WTC11 (cell line): ENCODE measurements around the gene CPT1A. TPM values are rescaled to one million over a fixed set of nuclear protein-coding genes. Genes with fewer than 3 reads are reported as not detected.

ENCODE experiments used
- ATAC-seq: fragments of 200-7000 bp; cut with Tn5 transposase; 2 replicates; pipeline ENCODE4 v1.10.0; 2021; ENCODE audit warnings: mild to moderate bottlenecking, moderate library complexity
- CTCF ChIA-PET: fragments of 300-600 bp; sonication (Branson Sonifier 250); formaldehyde crosslinking; loops from one replicate; lab custom pipeline; 2021; ENCODE audit warnings: antibody characterized with exemption; lab: Charles Lee
- POLR2A ChIA-PET: fragments of 350-600 bp; sonication (Branson Sonifier 250); formaldehyde crosslinking; loops from one replicate; lab custom pipeline; 2021; ENCODE audit warnings: antibody characterized with exemption; lab: Charles Lee
- DNase-seq: peaks from one replicate; pipeline ENCODE4 v3.0.0; 2021; ENCODE audit warnings: low spot score
- H3K27ac Mint-ChIP-seq: 2 replicates; pipeline ENCODE4 v1.8.0; 2021; ENCODE audit warnings: mixed read lengths
- H3K27me3 Mint-ChIP-seq: 2 replicates; pipeline ENCODE4 v1.8.0; 2021; ENCODE audit warnings: low read depth, mild to moderate bottlenecking, moderate library complexity, mixed read lengths
- H3K36me3 Mint-ChIP-seq: 2 replicates; pipeline ENCODE4 v1.8.0; 2021; ENCODE audit warnings: mixed read lengths
- H3K4me1 Mint-ChIP-seq: 2 replicates; pipeline ENCODE4 v1.8.0; 2022; ENCODE audit warnings: mixed read lengths
- H3K4me3 Mint-ChIP-seq: 2 replicates; pipeline ENCODE4 v1.8.0; 2021; ENCODE audit warnings: mild to moderate bottlenecking, moderate library complexity, mixed read lengths
- H3K9me3 Mint-ChIP-seq: 2 replicates; pipeline ENCODE4 v1.8.0; 2021; ENCODE audit warnings: mixed read lengths
- NFATC4 ChIP-seq: fragments of 250-450 bp; sonication (Bioruptor Pico); IDR thresholded peaks from 2 replicates; pipeline ENCODE4 v1.9.0; 2021; ENCODE audit warnings: mild to moderate bottlenecking
- SMAD3 ChIP-seq: sonication (generic); formaldehyde crosslinking; IDR thresholded peaks from 2 replicates; pipeline ENCODE4 v1.8.0; 2022; ENCODE audit warnings: missing genetic modification reagents, mild to moderate bottlenecking, borderline replicate concordance
- SOX15 ChIP-seq: fragments of 250-450 bp; sonication (Bioruptor Pico); IDR thresholded peaks from 2 replicates; pipeline ENCODE4 v1.9.0; 2021; ENCODE audit warnings: mild to moderate bottlenecking
- ZNF219 ChIP-seq: sonication (generic); formaldehyde crosslinking; IDR thresholded peaks from 2 replicates; pipeline ENCODE4 v1.8.0; 2023; ENCODE audit warnings: missing genetic modification reagents, mild to moderate bottlenecking, borderline replicate concordance
- ZNF317 ChIP-seq: sonication (generic); formaldehyde crosslinking; IDR thresholded peaks from 2 replicates; pipeline ENCODE4 v1.8.1; 2023; ENCODE audit warnings: low read depth, mild to moderate bottlenecking, moderate library complexity, missing genetic modification reagents, borderline replicate concordance
- ZNF423 ChIP-seq: fragments of 250-450 bp; sonication (Bioruptor Pico); IDR thresholded peaks from 2 replicates; pipeline ENCODE4 v2.1.2; 2022; ENCODE audit warnings: mild to moderate bottlenecking, moderate library complexity
- total RNA-seq: library from RNA; stranded (reverse); gene quantifications from 3 replicates; pipeline ENCODE4 v1.2.3, GENCODE V29; 2021
- TF ChIP-seq, protein P1 (sequence below): fragments of 250-450 bp; sonication (Bioruptor Pico); conservative IDR thresholded peaks from 2 replicates; pipeline ENCODE4 v1.9.0; 2021; ENCODE audit warnings: mild to moderate bottlenecking
- TF ChIP-seq, protein P2 (sequence below): sonication (generic); formaldehyde crosslinking; conservative IDR thresholded peaks from 2 replicates; pipeline ENCODE4 v1.8.1; 2022; ENCODE audit warnings: mild to moderate bottlenecking, missing genetic modification reagents
- TF ChIP-seq, protein P3 (sequence below): sonication (generic); formaldehyde crosslinking; IDR thresholded peaks from 2 replicates; pipeline ENCODE4 v1.8.0; 2023; ENCODE audit warnings: mild to moderate bottlenecking, missing genetic modification reagents
- TF ChIP-seq, protein P4 (sequence below): fragments of 250-450 bp; sonication (Bioruptor Pico); IDR thresholded peaks from 2 replicates; pipeline ENCODE4 v1.9.0; 2021; ENCODE audit warnings: mild to moderate bottlenecking, borderline replicate concordance
- TF ChIP-seq, protein P5 (sequence below): fragments of 250-450 bp; sonication (Bioruptor Pico); IDR thresholded peaks from 2 replicates; pipeline ENCODE4 v1.9.0; 2021; ENCODE audit warnings: mild to moderate bottlenecking
- TF ChIP-seq, protein P6 (sequence below): sonication (generic); formaldehyde crosslinking; IDR thresholded peaks from 2 replicates; pipeline ENCODE4 v1.8.1; 2022; ENCODE audit warnings: mild to moderate bottlenecking, moderate library complexity, missing genetic modification reagents
- TF ChIP-seq, protein P7 (sequence below): sonication (generic); formaldehyde crosslinking; IDR thresholded peaks from 2 replicates; pipeline ENCODE4 v1.8.1; 2022; ENCODE audit warnings: missing genetic modification reagents, borderline replicate concordance

CPT1A gene
- total RNA-seq, 1 experiment from 2014 or later = 28.1 TPM

DNA sequence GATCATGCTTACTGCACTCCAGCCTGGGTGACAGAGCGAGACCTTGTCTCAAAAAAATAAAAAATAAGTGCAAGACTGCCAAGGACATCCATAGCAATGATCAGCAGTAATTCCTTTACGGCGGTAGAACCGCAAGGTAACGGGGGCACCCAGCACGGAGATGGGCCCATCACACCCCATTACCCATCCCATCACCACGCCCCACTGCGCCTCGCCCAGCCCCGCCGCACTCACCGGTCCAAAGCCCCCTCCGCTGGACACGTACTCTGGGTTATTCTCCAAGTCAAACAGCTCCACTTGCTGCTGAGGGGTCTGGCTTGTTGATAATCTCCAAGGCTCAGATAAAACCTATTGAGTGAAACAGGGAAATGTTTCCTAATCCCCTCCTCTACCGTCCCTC lies 81.7 kb downstream of the CPT1A start (continued):
- TF ChIP-seq, protein P1, sequence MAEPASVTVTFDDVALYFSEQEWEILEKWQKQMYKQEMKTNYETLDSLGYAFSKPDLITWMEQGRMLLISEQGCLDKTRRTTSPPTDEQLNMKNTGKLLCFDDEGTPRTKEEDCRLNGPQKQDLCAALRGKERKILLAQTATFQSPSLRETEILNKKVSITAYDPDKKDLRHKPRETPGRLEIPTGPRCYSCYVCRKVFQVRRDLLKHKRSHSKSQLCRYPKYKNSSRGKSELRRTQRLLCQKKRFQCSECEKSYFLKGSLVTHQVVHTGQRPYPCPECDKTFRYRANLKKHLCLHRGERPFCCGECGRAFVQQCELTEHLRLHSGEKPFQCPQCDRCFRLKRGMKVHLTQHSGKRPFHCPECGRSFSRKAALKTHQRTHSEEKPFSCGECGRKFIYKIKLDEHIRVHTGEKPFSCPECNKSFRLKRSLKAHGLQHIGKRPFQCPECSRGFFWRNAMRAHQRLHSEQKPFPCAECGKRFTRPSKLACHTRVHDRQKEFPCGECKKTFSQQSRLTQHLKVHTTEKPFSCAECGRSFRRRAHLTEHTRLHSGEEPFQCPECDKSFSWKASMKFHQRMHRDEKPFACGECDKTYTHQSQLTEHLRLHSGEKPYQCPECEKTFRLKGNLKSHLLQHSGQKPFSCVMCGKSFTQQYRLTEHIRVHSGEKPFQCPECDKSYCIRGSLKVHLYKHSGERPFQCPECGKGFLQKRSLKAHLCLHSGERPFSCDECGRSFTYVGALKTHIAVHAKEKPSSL (CRISPR knock-in tag) = no peak
- TF ChIP-seq, protein P2, sequence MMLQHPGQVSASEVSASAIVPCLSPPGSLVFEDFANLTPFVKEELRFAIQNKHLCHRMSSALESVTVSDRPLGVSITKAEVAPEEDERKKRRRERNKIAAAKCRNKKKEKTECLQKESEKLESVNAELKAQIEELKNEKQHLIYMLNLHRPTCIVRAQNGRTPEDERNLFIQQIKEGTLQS = no peak
- TF ChIP-seq SMAD3 (CRISPR knock-in tag) (no peak), SOX15 (CRISPR knock-in tag) (no peak)
- TF ChIP-seq, protein P3, sequence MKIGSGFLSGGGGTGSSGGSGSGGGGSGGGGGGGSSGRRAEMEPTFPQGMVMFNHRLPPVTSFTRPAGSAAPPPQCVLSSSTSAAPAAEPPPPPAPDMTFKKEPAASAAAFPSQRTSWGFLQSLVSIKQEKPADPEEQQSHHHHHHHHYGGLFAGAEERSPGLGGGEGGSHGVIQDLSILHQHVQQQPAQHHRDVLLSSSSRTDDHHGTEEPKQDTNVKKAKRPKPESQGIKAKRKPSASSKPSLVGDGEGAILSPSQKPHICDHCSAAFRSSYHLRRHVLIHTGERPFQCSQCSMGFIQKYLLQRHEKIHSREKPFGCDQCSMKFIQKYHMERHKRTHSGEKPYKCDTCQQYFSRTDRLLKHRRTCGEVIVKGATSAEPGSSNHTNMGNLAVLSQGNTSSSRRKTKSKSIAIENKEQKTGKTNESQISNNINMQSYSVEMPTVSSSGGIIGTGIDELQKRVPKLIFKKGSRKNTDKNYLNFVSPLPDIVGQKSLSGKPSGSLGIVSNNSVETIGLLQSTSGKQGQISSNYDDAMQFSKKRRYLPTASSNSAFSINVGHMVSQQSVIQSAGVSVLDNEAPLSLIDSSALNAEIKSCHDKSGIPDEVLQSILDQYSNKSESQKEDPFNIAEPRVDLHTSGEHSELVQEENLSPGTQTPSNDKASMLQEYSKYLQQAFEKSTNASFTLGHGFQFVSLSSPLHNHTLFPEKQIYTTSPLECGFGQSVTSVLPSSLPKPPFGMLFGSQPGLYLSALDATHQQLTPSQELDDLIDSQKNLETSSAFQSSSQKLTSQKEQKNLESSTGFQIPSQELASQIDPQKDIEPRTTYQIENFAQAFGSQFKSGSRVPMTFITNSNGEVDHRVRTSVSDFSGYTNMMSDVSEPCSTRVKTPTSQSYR (CRISPR knock-in tag) = no peak
- TF ChIP-seq, protein P4, sequence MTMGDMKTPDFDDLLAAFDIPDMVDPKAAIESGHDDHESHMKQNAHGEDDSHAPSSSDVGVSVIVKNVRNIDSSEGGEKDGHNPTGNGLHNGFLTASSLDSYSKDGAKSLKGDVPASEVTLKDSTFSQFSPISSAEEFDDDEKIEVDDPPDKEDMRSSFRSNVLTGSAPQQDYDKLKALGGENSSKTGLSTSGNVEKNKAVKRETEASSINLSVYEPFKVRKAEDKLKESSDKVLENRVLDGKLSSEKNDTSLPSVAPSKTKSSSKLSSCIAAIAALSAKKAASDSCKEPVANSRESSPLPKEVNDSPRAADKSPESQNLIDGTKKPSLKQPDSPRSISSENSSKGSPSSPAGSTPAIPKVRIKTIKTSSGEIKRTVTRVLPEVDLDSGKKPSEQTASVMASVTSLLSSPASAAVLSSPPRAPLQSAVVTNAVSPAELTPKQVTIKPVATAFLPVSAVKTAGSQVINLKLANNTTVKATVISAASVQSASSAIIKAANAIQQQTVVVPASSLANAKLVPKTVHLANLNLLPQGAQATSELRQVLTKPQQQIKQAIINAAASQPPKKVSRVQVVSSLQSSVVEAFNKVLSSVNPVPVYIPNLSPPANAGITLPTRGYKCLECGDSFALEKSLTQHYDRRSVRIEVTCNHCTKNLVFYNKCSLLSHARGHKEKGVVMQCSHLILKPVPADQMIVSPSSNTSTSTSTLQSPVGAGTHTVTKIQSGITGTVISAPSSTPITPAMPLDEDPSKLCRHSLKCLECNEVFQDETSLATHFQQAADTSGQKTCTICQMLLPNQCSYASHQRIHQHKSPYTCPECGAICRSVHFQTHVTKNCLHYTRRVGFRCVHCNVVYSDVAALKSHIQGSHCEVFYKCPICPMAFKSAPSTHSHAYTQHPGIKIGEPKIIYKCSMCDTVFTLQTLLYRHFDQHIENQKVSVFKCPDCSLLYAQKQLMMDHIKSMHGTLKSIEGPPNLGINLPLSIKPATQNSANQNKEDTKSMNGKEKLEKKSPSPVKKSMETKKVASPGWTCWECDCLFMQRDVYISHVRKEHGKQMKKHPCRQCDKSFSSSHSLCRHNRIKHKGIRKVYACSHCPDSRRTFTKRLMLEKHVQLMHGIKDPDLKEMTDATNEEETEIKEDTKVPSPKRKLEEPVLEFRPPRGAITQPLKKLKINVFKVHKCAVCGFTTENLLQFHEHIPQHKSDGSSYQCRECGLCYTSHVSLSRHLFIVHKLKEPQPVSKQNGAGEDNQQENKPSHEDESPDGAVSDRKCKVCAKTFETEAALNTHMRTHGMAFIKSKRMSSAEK = no peak

DNA sequence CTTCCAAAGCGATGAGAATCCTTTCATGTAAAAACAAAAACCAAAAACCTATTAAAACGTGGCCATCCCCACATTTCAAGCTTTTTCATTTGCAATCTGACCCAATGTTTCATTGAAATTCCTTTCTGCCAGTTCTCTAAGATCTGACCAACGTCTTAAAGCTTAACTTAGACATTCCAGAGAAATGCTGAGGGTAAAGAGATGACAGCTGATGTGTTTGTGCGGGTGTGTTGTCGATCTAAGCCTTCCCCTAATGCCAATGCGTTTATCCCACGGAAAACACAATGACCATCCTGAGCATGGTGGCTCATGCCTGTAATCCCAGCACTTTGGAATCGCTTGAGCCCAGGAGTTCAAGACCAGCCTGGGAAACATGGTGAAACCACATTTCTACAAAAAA lies 84.0 kb downstream of the CPT1A start:
- ChIA-PET CTCF (interaction anchor here (0.6 kb wide), 2 partner anchors 41 to 147 kb away, joined by 3 read pairs; no protein-coding TSS in a partner anchor), POLR2A (no interaction called here)
- TF ChIP-seq ZNF219 (CRISPR knock-in tag) = no peak
- TF ChIP-seq, protein P5, sequence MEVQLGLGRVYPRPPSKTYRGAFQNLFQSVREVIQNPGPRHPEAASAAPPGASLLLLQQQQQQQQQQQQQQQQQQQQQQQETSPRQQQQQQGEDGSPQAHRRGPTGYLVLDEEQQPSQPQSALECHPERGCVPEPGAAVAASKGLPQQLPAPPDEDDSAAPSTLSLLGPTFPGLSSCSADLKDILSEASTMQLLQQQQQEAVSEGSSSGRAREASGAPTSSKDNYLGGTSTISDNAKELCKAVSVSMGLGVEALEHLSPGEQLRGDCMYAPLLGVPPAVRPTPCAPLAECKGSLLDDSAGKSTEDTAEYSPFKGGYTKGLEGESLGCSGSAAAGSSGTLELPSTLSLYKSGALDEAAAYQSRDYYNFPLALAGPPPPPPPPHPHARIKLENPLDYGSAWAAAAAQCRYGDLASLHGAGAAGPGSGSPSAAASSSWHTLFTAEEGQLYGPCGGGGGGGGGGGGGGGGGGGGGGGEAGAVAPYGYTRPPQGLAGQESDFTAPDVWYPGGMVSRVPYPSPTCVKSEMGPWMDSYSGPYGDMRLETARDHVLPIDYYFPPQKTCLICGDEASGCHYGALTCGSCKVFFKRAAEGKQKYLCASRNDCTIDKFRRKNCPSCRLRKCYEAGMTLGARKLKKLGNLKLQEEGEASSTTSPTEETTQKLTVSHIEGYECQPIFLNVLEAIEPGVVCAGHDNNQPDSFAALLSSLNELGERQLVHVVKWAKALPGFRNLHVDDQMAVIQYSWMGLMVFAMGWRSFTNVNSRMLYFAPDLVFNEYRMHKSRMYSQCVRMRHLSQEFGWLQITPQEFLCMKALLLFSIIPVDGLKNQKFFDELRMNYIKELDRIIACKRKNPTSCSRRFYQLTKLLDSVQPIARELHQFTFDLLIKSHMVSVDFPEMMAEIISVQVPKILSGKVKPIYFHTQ (CRISPR knock-in tag) = no peak
- no peak for TF ChIP-seq ZNF317 (CRISPR knock-in tag)
- no peak for TF ChIP-seq ZNF423 (CRISPR knock-in tag)
- TF ChIP-seq, protein P6, sequence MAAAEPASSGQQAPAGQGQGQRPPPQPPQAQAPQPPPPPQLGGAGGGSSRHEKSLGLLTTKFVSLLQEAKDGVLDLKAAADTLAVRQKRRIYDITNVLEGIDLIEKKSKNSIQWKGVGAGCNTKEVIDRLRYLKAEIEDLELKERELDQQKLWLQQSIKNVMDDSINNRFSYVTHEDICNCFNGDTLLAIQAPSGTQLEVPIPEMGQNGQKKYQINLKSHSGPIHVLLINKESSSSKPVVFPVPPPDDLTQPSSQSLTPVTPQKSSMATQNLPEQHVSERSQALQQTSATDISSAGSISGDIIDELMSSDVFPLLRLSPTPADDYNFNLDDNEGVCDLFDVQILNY (CRISPR knock-in tag) = no peak
- TF ChIP-seq, protein P3 (CRISPR knock-in tag) = no peak
- no peak for TF ChIP-seq NFATC4 (CRISPR knock-in tag)
- TF ChIP-seq, protein P7, sequence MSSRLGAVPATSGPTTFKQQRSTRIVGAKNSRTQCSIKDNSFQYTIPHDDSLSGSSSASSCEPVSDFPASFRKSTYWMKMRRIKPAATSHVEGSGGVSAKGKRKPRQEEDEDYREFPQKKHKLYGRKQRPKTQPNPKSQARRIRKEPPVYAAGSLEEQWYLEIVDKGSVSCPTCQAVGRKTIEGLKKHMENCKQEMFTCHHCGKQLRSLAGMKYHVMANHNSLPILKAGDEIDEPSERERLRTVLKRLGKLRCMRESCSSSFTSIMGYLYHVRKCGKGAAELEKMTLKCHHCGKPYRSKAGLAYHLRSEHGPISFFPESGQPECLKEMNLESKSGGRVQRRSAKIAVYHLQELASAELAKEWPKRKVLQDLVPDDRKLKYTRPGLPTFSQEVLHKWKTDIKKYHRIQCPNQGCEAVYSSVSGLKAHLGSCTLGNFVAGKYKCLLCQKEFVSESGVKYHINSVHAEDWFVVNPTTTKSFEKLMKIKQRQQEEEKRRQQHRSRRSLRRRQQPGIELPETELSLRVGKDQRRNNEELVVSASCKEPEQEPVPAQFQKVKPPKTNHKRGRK (CRISPR knock-in tag) = no peak
- no peaks in the 10 kb centered on the region for H3K27me3 Mint-ChIP-seq
- ATAC-seq = no peak
- no peaks in the 10 kb centered on the region for H3K9me3 Mint-ChIP-seq
- H3K36me3 Mint-ChIP-seq = peaks cover 20% of the 10 kb centered on the region
- H3K4me3 Mint-ChIP-seq = no peak overlapping the region
- peaks cover 9% of the 10 kb centered on the region for H3K4me1 Mint-ChIP-seq
- no peak for DNase-seq
- peak overlapping the region; percentile 48; the same call in 1 of the 2 replicates for H3K27ac Mint-ChIP-seq
